Esophagus (tissue), 2 donors: ENCODE results near the gene WNT3. TPM values are rescaled to one million over a fixed set of nuclear protein-coding genes. Genes with fewer than 3 reads are reported as not detected.
A peak's percentile ranks its signal among the peaks of the same experiment; 100 is the strongest.

ENCODE experiments used
- H3K27ac ChIP-seq, 2 donors: one replicate each; pipeline ENCODE4 v1.5.1; 2013; ENCODE audit warnings: low read depth in 2 of 2, mild to moderate bottlenecking in 2 of 2, inconsistent platforms in 1 of 2, low read length in 1 of 2, moderate library complexity in 1 of 2
- H3K27me3 ChIP-seq, 2 donors: one replicate each; pipeline ENCODE4 v1.6.1; 2013; ENCODE audit warnings: low read length in 2 of 2, control low read depth in 1 of 2, mild to moderate bottlenecking in 1 of 2; ENCODE audit not compliant: insufficient read depth in 2 of 2, control insufficient read depth in 1 of 2
- H3K36me3 ChIP-seq, 2 donors: one replicate each; pipeline ENCODE4 v1.6.1; 2013; ENCODE audit warnings: low read length in 1 of 2; ENCODE audit not compliant: control insufficient read depth in 2 of 2, insufficient read depth in 2 of 2
- H3K4me1 ChIP-seq, 2 donors: one replicate each; pipeline ENCODE4 v1.6.1; 2013; ENCODE audit warnings: low read length in 1 of 2; ENCODE audit not compliant: control insufficient read depth in 2 of 2, insufficient read depth in 2 of 2
- H3K4me3 ChIP-seq, 2 donors: one replicate each; pipeline ENCODE4 v1.5.1; 2013; ENCODE audit warnings: low read length in 2 of 2, mild to moderate bottlenecking in 2 of 2, low read depth in 1 of 2, moderate library complexity in 1 of 2
- H3K9me3 ChIP-seq, 2 donors: one replicate each; pipeline ENCODE4 v1.6.1; 2013; ENCODE audit warnings: mild to moderate bottlenecking in 2 of 2, low read depth in 1 of 2, low read length in 1 of 2, moderate library complexity in 1 of 2; ENCODE audit not compliant: control insufficient read depth in 2 of 2, insufficient read depth in 1 of 2
- WGBS, 2 donors: extraction: QIAGEN DNeasy Blood & Tissue Kit; methylation state at CpG; one replicate each; pipeline ENCODE4 v1.1.7; 2013; 5-methylcytosine and 5-hydroxymethylcytosine counted together
- polyA plus RNA-seq, 2 donors: library from polyadenylated mRNA; stranded (reverse); fragments of 200-250 nt; gene quantifications; one replicate each; pipeline ENCODE4 v1.2.3, GENCODE V29; 2013
- donor health status: healthy with polysubstance abuse.
- donor health status: Bipolar disorder and iron deficiency.

WNT3 gene
- polyA plus RNA-seq, 2 donors, result 0.99 to 1.4 TPM

GRCh38 chr17:46744441-46744840 lies 74.1 kb downstream of the WNT3 start:
- 82 to 83% methylated on average over 1 of the region's 1 CpG for WGBS, 2 donors
- H3K36me3 ChIP-seq, result peaks cover 0 to 4% of the 10 kb centered on the region in 2 donors

GRCh38 chr17:46742565-46743270 lies 75.8 kb downstream of the WNT3 start:
- WGBS, 2 donors, result 69 to 74% methylated on average over 7 of the region's 7 CpGs
- peak overlapping the region in 1 of 2 donors; percentile 57 for H3K27ac ChIP-seq

More at GRCh38 chr17:46744441-46744840, 74.1 kb downstream of the WNT3 start:
- peaks cover 0 to 3% of the 10 kb centered on the region in 2 donors for H3K4me1 ChIP-seq
- H3K9me3 ChIP-seq, result no peaks in the 10 kb centered on the region
- no peak overlapping the region for H3K27ac ChIP-seq
- H3K4me3 ChIP-seq, result no peak overlapping the region
- H3K27me3 ChIP-seq, result no peaks in the 10 kb centered on the region

GRCh38 chr17:46741122-46741730 lies 77.3 kb downstream of the WNT3 start:
- peaks cover 0 to 3% of the 10 kb centered on the region in 2 donors for H3K4me1 ChIP-seq
- H3K9me3 ChIP-seq, result no peaks in the 10 kb centered on the region
- H3K27me3 ChIP-seq, result no peaks in the 10 kb centered on the region
- peaks cover 0 to 4% of the 10 kb centered on the region in 2 donors for H3K36me3 ChIP-seq
- H3K4me3 ChIP-seq, result no peak overlapping the region
- WGBS, 2 donors, result 76 to 80% methylated on average over 2 of the region's 2 CpGs
- H3K27ac ChIP-seq, result no peak overlapping the region

More at GRCh38 chr17:46742565-46743270, 75.8 kb downstream of the WNT3 start:
- H3K4me1 ChIP-seq, result peaks cover 0 to 3% of the 10 kb centered on the region in 2 donors
- H3K4me3 ChIP-seq, result no peak overlapping the region
- H3K27me3 ChIP-seq, result no peaks in the 10 kb centered on the region
- H3K9me3 ChIP-seq, result no peaks in the 10 kb centered on the region
- peaks cover 0 to 4% of the 10 kb centered on the region in 2 donors for H3K36me3 ChIP-seq

- Histone ChIP-seq H3K36me3 (peaks cover 0 to 4% of the 10 kb centered on the region in 2 donors), H3K4me3 (no peak overlapping the region), H3K27me3 (no peaks in the 10 kb centered on the region), H3K9me3 (no peaks in the 10 kb centered on the region), H3K27ac (no peak overlapping the region), H3K4me1 (peaks cover 0 to 3% of the 10 kb centered on the region in 2 donors)
These were observed 78.5 kb downstream of the WNT3 start for GRCh38 chr17:46739982-46740381.

- no peak overlapping the region for H3K27ac ChIP-seq
- 97 to 98% methylated on average over 4 of the region's 4 CpGs for WGBS, 2 donors
- H3K27me3 ChIP-seq, result no peaks in the 10 kb centered on the region
- H3K4me3 ChIP-seq, result no peak overlapping the region
- H3K4me1 ChIP-seq, result peaks cover 0 to 3% of the 10 kb centered on the region in 2 donors
- H3K9me3 ChIP-seq, result no peaks in the 10 kb centered on the region
- peaks cover 0 to 2% of the 10 kb centered on the region in 2 donors for H3K36me3 ChIP-seq
These were observed 79.9 kb downstream of the WNT3 start for GRCh38 chr17:46738544-46738943.

GRCh38 chr17:46737326-46737725 lies 81.2 kb downstream of the WNT3 start:
- H3K36me3 ChIP-seq, result peaks cover 0 to 4% of the 10 kb centered on the region in 2 donors
- H3K27ac ChIP-seq, result no peak overlapping the region
- H3K4me1 ChIP-seq, result no peaks in the 10 kb centered on the region
- H3K27me3 ChIP-seq, result no peaks in the 10 kb centered on the region
- H3K4me3 ChIP-seq, result no peak overlapping the region
- 90 to 93% methylated on average over 4 of the region's 4 CpGs for WGBS, 2 donors
- no peaks in the 10 kb centered on the region for H3K9me3 ChIP-seq

- no peaks in the 10 kb centered on the region for H3K9me3 ChIP-seq
- no peak overlapping the region for H3K4me3 ChIP-seq
- H3K4me1 ChIP-seq, result no peaks in the 10 kb centered on the region
- H3K27me3 ChIP-seq, result no peaks in the 10 kb centered on the region
- no peak overlapping the region for H3K27ac ChIP-seq
- H3K36me3 ChIP-seq, result peaks cover 0 to 4% of the 10 kb centered on the region in 2 donors
These were observed 82.4 kb downstream of the WNT3 start for GRCh38 chr17:46736100-46736499.

- Histone ChIP-seq H3K36me3 (peaks cover 0 to 4% of the 10 kb centered on the region in 2 donors), H3K27me3 (no peaks in the 10 kb centered on the region), H3K4me3 (no peak overlapping the region), H3K27ac (no peak overlapping the region), H3K4me1 (no peaks in the 10 kb centered on the region), H3K9me3 (no peaks in the 10 kb centered on the region)
- WGBS, 2 donors, result 84 to 88% methylated on average over 1 of the region's 1 CpG
These were observed 84.5 kb downstream of the WNT3 start for GRCh38 chr17:46733837-46734475.

- 88 to 90% methylated on average over 7 of the region's 7 CpGs for WGBS, 2 donors
- Histone ChIP-seq H3K27me3 (no peaks in the 10 kb centered on the region), H3K36me3 (peaks cover 0 to 4% of the 10 kb centered on the region in 2 donors), H3K4me3 (no peak overlapping the region), H3K9me3 (no peaks in the 10 kb centered on the region), H3K27ac (no peak overlapping the region), H3K4me1 (no peaks in the 10 kb centered on the region)
These were observed 85.6 kb downstream of the WNT3 start for GRCh38 chr17:46732754-46733398.
